Colonic mucosa (tissue), 4 donors: Measurements from ENCODE around the gene DOCK9. TPM values are rescaled to one million over a fixed set of nuclear protein-coding genes. Genes with fewer than 3 reads are reported as not detected.

Source experiments
- DNase-seq: peaks from one replicate; pipeline ENCODE4 v3.0.0-alpha.2; 2020
- H3K27ac ChIP-seq: fragments of 200-600 bp; one replicate; pipeline ENCODE4 v1.8.0; 2021
- H3K27me3 ChIP-seq: fragments of 200-600 bp; one replicate; pipeline ENCODE4 v1.8.0; 2021
- H3K36me3 ChIP-seq: fragments of 200-600 bp; one replicate; pipeline ENCODE4 v1.8.0; 2021
- H3K4me1 ChIP-seq: fragments of 200-600 bp; one replicate; pipeline ENCODE4 v1.8.0; 2021; ENCODE audit warnings: mild to moderate bottlenecking
- H3K4me3 ChIP-seq: fragments of 200-600 bp; one replicate; pipeline ENCODE4 v1.8.0; 2021
- H3K9ac ChIP-seq, 2 donors: one replicate each; pipeline ENCODE4 v1.7.0; 2013; ENCODE audit warnings: control low read depth in 2 of 2, low read depth in 2 of 2, low read length in 2 of 2
- H3K9me3 ChIP-seq: fragments of 200-600 bp; one replicate; pipeline ENCODE4 v1.8.0; 2021
- intact Hi-C: fragments of 100-400 bp; cut with DNase I; formaldehyde crosslinking; loops from one replicate; pipeline ENCODE4 v1.14.1; 2022
- total RNA-seq, 2 donors: library from RNA; stranded (reverse); fragmentation: NEBNext Ultra II Directional in 1 of 2; extraction: Animal tissue kit (Norgen Biotek cat#: 25700) in 1 of 2; gene quantifications; one replicate each; pipeline ENCODE4 v1.2.1, GENCODE V29; 2021
- TF ChIP-seq, protein P1 (sequence below): fragments of 200-600 bp; IDR thresholded peaks from one replicate; pipeline ENCODE4 v1.8.0; 2022; ENCODE audit warnings: antibody characterized with exemption, mild to moderate bottlenecking
- donor health status: healthy.
- donor health status: DM: no; HTN: no; CAD: no.
- donor health status: DM: no; HTN: no; CAD: no.

Gene DOCK9
- total RNA-seq, 2 donors from 2014 or later: 42.3 to 52.4 TPM

DNA sequence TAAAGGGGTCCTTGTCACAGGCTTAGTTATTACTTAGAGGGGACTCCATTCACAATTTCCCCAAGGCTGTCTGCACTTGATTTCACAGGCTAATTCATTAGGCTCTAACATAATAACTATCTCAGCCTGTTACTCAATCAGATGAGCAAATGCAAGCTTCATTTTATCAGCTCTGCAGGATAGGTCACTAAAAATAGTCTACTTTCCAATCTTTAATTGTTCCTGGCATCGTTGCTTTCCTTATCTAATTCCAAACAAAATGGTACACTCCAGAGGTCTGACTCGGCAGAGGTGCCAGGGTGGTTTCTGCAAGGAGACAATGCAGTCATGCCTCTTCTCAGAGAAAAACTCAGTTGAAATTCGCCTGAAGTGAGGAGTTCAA lies 155.6 kb downstream of the DOCK9 start:
- H3K4me1 ChIP-seq: peaks cover 4% of the 10 kb centered on the region
- TF ChIP-seq, protein P1, sequence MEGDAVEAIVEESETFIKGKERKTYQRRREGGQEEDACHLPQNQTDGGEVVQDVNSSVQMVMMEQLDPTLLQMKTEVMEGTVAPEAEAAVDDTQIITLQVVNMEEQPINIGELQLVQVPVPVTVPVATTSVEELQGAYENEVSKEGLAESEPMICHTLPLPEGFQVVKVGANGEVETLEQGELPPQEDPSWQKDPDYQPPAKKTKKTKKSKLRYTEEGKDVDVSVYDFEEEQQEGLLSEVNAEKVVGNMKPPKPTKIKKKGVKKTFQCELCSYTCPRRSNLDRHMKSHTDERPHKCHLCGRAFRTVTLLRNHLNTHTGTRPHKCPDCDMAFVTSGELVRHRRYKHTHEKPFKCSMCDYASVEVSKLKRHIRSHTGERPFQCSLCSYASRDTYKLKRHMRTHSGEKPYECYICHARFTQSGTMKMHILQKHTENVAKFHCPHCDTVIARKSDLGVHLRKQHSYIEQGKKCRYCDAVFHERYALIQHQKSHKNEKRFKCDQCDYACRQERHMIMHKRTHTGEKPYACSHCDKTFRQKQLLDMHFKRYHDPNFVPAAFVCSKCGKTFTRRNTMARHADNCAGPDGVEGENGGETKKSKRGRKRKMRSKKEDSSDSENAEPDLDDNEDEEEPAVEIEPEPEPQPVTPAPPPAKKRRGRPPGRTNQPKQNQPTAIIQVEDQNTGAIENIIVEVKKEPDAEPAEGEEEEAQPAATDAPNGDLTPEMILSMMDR: no peak
- H3K4me3 ChIP-seq: no peak overlapping the region
- H3K27ac ChIP-seq: peak overlapping the region; percentile 41
- H3K36me3 ChIP-seq: no peaks in the 10 kb centered on the region
- H3K9me3 ChIP-seq: no peaks in the 10 kb centered on the region
- no peak overlapping the region for H3K9ac ChIP-seq
- DNase-seq: no peak
- H3K27me3 ChIP-seq: no peaks in the 10 kb centered on the region
- intact Hi-C loops: no loop called here

DNA sequence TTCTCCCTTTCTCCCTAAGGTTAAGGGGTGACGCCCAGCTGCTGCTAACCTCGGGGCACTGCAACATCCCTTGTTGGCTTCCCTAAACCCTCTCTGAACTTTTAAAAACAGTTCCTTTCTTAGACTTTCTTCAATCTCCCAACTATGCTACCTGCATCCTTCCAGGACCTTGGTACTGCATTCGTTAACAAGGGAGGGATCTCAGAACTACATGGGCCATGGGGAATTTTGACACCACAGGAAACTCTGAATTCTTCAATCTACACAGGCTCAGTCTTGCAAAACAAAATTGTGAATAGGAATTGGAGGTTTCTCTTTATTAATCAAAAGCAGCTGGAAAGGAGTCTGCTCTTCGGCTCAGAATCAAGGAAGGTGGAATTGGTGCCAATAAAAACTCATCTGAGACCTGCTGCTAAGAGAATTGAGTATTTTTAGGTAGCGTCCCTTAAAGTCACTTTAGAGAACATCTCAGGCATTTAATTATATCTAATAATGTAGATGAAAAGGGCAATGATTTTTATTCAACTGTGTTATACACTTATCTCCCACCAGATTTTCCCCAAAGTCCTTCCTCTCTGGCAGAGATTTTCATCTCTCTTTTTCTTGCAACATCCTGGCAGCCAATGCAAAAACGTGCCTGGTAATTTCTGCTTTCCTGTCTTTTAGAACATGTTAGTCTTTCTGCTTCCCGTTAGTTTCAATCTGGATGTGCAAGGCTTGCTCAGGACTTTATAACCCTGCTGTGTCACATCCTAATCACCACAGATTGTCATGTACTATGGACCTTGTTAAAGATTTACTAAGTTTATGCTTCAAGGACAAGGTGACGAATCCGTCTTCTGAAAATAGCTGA lies 156.3 kb downstream of the DOCK9 start:
- intact Hi-C loops: no loop called here
- H3K9ac ChIP-seq: no peak overlapping the region
- H3K27ac ChIP-seq: peak overlapping the region; percentile 41
- H3K4me3 ChIP-seq: no peak overlapping the region
- peak; percentile 31 for DNase-seq
- H3K9me3 ChIP-seq: no peaks in the 10 kb centered on the region
- TF ChIP-seq, protein P1: no peak
- H3K27me3 ChIP-seq: no peaks in the 10 kb centered on the region
- no peaks in the 10 kb centered on the region for H3K36me3 ChIP-seq
- peaks cover 4% of the 10 kb centered on the region for H3K4me1 ChIP-seq

DNA sequence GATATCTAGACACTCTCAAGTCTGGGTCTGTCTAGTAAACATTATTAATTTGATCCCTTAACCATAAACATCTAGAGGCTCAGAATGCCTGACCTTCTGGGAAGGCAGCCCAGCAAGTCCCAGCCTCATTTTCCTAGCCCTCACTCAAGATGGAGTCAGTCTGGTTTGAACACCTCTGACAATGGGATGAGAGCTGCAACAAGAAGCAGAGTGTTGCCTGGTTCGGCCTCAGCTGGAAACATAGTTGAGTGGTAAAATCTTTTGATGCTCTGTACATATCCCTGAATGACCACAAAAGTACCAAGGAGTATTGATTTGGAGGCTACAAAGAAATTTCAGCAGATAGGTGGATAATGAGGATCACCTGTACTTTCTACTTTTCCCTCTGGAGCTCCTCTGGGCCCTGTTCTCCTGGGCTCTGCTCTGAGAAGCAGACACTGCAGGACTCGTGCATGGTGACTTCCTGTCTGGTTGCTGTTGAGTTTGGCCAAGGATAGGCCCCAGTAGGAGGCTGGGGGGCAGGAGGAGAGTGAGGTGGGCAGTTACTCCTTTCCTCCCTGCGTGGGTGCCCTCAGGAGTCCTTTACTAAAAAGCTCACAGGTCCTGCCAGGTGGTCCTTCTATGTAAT lies 157.0 kb downstream of the DOCK9 start:
- Histone ChIP-seq H3K27ac (no peak overlapping the region), H3K4me3 (no peak overlapping the region), H3K9me3 (no peaks in the 10 kb centered on the region), H3K27me3 (no peaks in the 10 kb centered on the region), H3K4me1 (peaks cover 4% of the 10 kb centered on the region), H3K36me3 (no peaks in the 10 kb centered on the region), H3K9ac (no peak overlapping the region)
- TF ChIP-seq, protein P1: no peak
- DNase-seq: no peak
- intact Hi-C loops: no loop called here

DNA sequence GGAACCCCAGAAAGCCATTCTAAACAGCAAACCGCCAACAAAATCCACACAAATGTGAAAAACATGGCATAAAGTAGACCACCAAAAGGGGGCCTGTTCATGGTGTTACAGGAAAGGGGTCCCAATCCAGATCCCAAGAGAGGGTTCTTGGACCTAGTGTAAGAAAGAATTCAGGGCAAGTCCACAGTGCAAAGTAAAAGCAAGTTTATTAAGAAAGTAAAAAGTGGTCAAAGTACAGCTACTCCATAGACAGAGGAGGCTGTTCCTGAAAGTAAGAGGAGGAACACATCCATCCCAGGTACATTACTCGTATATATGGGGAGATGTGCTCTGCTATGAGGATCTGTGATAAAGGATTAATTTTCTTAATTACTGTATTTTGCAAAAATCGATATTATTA lies 157.6 kb downstream of the DOCK9 start:
- H3K27ac ChIP-seq: no peak overlapping the region
- no peaks in the 10 kb centered on the region for H3K36me3 ChIP-seq

DNA sequence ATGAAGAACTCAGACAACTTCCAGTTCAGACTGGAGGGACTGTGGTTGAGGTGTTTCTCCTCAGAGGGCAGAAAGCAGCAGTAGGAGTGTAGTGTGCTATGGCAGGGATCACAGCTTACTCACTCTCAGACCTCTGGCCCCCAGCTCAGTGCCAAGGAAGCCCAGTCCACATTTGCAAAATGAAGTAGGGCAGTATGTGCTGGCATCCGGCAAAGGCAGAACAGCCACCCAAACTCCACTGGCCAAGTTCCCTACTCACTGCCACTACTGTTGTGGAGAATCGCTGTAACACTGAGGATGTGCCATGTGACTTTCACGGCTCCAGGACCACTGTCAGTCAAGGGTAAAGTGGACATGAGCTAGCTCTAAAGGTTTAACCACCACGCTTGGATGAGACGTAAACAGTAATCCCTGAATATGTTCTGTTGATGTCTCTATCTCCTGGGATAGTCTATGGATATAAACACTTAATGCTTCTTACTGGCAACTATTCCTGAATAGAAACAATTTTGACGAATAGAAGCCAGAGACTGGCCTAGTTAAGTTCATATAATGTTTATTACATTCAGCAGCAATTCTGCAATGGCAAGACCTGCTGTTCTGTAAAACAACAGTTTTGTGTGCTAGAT lies 158.4 kb downstream of the DOCK9 start:
- no peak for DNase-seq
- Histone ChIP-seq H3K4me3 (no peak overlapping the region), H3K36me3 (no peaks in the 10 kb centered on the region), H3K27ac (no peak overlapping the region), H3K27me3 (no peaks in the 10 kb centered on the region), H3K9me3 (no peaks in the 10 kb centered on the region), H3K4me1 (peaks cover 4% of the 10 kb centered on the region), H3K9ac (no peak overlapping the region)
- intact Hi-C loops: no loop called here
- TF ChIP-seq, protein P1: no peak

More for the DNA sequence above, 157.6 kb downstream of the DOCK9 start:
- H3K9me3 ChIP-seq: no peaks in the 10 kb centered on the region
- H3K9ac ChIP-seq: no peak overlapping the region
- no peak for DNase-seq
- no peaks in the 10 kb centered on the region for H3K27me3 ChIP-seq
- H3K4me1 ChIP-seq: peaks cover 4% of the 10 kb centered on the region
- H3K4me3 ChIP-seq: no peak overlapping the region
- TF ChIP-seq, protein P1: no peak
- intact Hi-C loops: no loop called here
